ENCODE data around the gene SRSF7.
"Not testable (repeated sequence)": the region's sequence is repeated elsewhere in the genome, so short reads cannot be mapped to it uniquely, and the experiment has no call there.

The SRSF7 gene

DNA sequence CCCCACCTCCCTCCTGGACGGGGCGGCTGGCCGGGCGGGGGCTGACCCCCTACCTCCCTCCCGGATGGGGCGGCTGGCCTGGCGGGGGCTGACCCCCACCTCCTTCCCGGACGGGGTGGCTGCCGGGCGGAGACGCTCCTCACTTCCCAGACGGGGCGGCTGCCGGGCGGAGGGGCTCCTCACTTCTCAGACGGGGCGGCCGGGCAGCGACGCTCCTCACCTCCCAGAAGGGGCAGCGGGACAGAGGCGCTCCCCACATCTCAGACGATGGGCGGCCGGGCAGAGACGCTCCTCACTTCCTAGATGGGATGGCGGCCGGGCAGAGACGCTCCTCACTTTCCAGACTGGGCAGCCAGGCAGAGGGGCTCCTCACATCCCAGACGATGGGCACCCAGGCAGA lies 4.7 kb upstream of the SRSF7 start:
- WGBS (ENCODE audit: insufficient coverage, insufficient read length) = no CpG with 5 or more reads among the region's 31 CpGs
- H3K36me3 ChIP-seq (ENCODE audit: control insufficient read depth, insufficient read depth, low read length); DNase-seq (ENCODE audit: low read depth, low spot score); H3K27ac ChIP-seq (ENCODE audit: low read length); H3K9me3 ChIP-seq (ENCODE audit: control insufficient read depth, insufficient read depth, low read length); H3K4me1 ChIP-seq (ENCODE audit: control insufficient read depth, insufficient read depth, low read length); H3K27me3 ChIP-seq (ENCODE audit: control insufficient read depth, insufficient read depth, low read length); H3K4me3 ChIP-seq (ENCODE audit: low read length): not testable (repeated sequence)

GRCh38 chr2:38754506-38754905 lies 3.3 kb upstream of the SRSF7 start:
- Histone ChIP-seq H3K27ac (ENCODE audit: low read length) (no peak overlapping the region), H3K4me1 (ENCODE audit: control insufficient read depth, insufficient read depth, low read length) (no peaks in the 10 kb centered on the region), H3K9me3 (ENCODE audit: control insufficient read depth, insufficient read depth, low read length) (no peaks in the 10 kb centered on the region), H3K36me3 (ENCODE audit: control insufficient read depth, insufficient read depth, low read length) (no peaks in the 10 kb centered on the region; the same call in 1 of the 2 replicates), H3K4me3 (ENCODE audit: low read length) (no peak overlapping the region), H3K27me3 (ENCODE audit: control insufficient read depth, insufficient read depth, low read length) (no peaks in the 10 kb centered on the region)
- WGBS (ENCODE audit: insufficient coverage, insufficient read length) = no CpG with 5 or more reads among the region's 3 CpGs
- DNase-seq (ENCODE audit: low read depth, low spot score) = no peak

- Histone ChIP-seq H3K27ac (ENCODE audit: low read length) (no peak overlapping the region), H3K9me3 (ENCODE audit: control insufficient read depth, insufficient read depth, low read length) (no peaks in the 10 kb centered on the region), H3K4me1 (ENCODE audit: control insufficient read depth, insufficient read depth, low read length) (0 out of 2 replicates have a peak, but pooled peaks cover 1% of the 10 kb centered on the region), H3K36me3 (ENCODE audit: control insufficient read depth, insufficient read depth, low read length) (peaks cover under 1% of the 10 kb centered on the region; the same call in 1 of the 2 replicates), H3K27me3 (ENCODE audit: control insufficient read depth, insufficient read depth, low read length) (no peaks in the 10 kb centered on the region), H3K4me3 (ENCODE audit: low read length) (no peak overlapping the region)
- no peak for DNase-seq (ENCODE audit: low read depth, low spot score)
These were observed 2.9 kb upstream of the SRSF7 start for GRCh38 chr2:38754049-38754448.

GRCh38 chr2:38751596-38752410 lies 642 bp upstream of the SRSF7 start:
- no peak for DNase-seq (ENCODE audit: low read depth, low spot score)
- WGBS (ENCODE audit: insufficient coverage, insufficient read length) = no CpG with 5 or more reads among the region's 18 CpGs
- peak overlapping the region; percentile 44; the same call in 1 of the 2 replicates for H3K4me3 ChIP-seq (ENCODE audit: low read length)
- H3K9me3 ChIP-seq (ENCODE audit: control insufficient read depth, insufficient read depth, low read length) = no peaks in the 10 kb centered on the region
- H3K36me3 ChIP-seq (ENCODE audit: control insufficient read depth, insufficient read depth, low read length) = peaks cover 21% of the 10 kb centered on the region; the same call in 1 of the 2 replicates
- H3K4me1 ChIP-seq (ENCODE audit: control insufficient read depth, insufficient read depth, low read length) = 0 out of 2 replicates have a peak, but pooled peaks cover 1% of the 10 kb centered on the region
- H3K27ac ChIP-seq (ENCODE audit: low read length) = no peak overlapping the region
- H3K27me3 ChIP-seq (ENCODE audit: control insufficient read depth, insufficient read depth, low read length) = no peaks in the 10 kb centered on the region

- H3K4me3 ChIP-seq (ENCODE audit: low read length) = peak overlapping the region; percentile 81
- no peaks in the 10 kb centered on the region for H3K27me3 ChIP-seq (ENCODE audit: control insufficient read depth, insufficient read depth, low read length)
- H3K36me3 ChIP-seq (ENCODE audit: control insufficient read depth, insufficient read depth, low read length) = peaks cover 31% of the 10 kb centered on the region; the same call in 1 of the 2 replicates
- no peak overlapping the region for H3K27ac ChIP-seq (ENCODE audit: low read length)
- H3K9me3 ChIP-seq (ENCODE audit: control insufficient read depth, insufficient read depth, low read length) = no peaks in the 10 kb centered on the region
- DNase-seq (ENCODE audit: low read depth, low spot score) = no peak
- no CpG with 5 or more reads among the region's 59 CpGs for WGBS (ENCODE audit: insufficient coverage, insufficient read length)
- H3K4me1 ChIP-seq (ENCODE audit: control insufficient read depth, insufficient read depth, low read length) = 0 out of 2 replicates have a peak, but pooled peaks cover 1% of the 10 kb centered on the region
These were observed 910 bp downstream of the SRSF7 start for GRCh38 chr2:38750011-38750890.

- WGBS (ENCODE audit: insufficient coverage, insufficient read length) = 100% methylated on average over 2 of the region's 26 CpGs
- H3K4me3 ChIP-seq (ENCODE audit: low read length) = peak overlapping the region; percentile 81; the same call in 1 of the 2 replicates
- no peaks in the 10 kb centered on the region for H3K27me3 ChIP-seq (ENCODE audit: control insufficient read depth, insufficient read depth, low read length)
- DNase-seq (ENCODE audit: low read depth, low spot score) = no peak
- H3K36me3 ChIP-seq (ENCODE audit: control insufficient read depth, insufficient read depth, low read length) = peaks cover 38% of the 10 kb centered on the region; the same call in 1 of the 2 replicates
- H3K27ac ChIP-seq (ENCODE audit: low read length) = no peak overlapping the region
- H3K4me1 ChIP-seq (ENCODE audit: control insufficient read depth, insufficient read depth, low read length) = 0 out of 2 replicates have a peak, but pooled peaks cover 1% of the 10 kb centered on the region
- H3K9me3 ChIP-seq (ENCODE audit: control insufficient read depth, insufficient read depth, low read length) = no peaks in the 10 kb centered on the region
These were observed 2.0 kb downstream of the SRSF7 start for GRCh38 chr2:38748943-38749804.

GRCh38 chr2:38748391-38748790 lies 2.8 kb downstream of the SRSF7 start:
- Histone ChIP-seq H3K36me3 (ENCODE audit: control insufficient read depth, insufficient read depth, low read length) (peaks cover 40% of the 10 kb centered on the region; the same call in 1 of the 2 replicates), H3K9me3 (ENCODE audit: control insufficient read depth, insufficient read depth, low read length) (no peaks in the 10 kb centered on the region), H3K27ac (ENCODE audit: low read length) (no peak overlapping the region), H3K27me3 (ENCODE audit: control insufficient read depth, insufficient read depth, low read length) (no peaks in the 10 kb centered on the region), H3K4me1 (ENCODE audit: control insufficient read depth, insufficient read depth, low read length) (0 out of 2 replicates have a peak, but pooled peaks cover 1% of the 10 kb centered on the region), H3K4me3 (ENCODE audit: low read length) (no peak overlapping the region)
- no peak for DNase-seq (ENCODE audit: low read depth, low spot score)
- WGBS (ENCODE audit: insufficient coverage, insufficient read length) = no CpG with 5 or more reads among the region's 9 CpGs

DNA sequence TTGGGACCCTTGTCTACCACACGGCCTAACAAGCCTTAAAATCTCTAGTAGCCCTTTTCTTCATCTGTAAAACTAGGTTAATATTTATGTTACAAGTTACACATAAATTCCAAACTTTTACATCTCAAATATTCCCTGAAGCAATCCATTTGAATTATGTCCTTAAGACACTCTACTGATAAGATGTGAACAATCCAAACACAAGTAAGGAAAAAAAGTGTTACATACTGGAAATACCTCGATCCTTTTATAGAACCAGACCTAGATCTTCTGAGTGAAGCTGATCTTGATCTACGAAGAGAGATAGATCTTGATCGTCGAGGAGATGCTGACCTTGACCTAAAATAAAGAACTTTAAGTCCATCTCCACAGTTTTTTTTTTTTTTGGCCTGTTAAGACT lies 3.3 kb downstream of the SRSF7 start:
- no peaks in the 10 kb centered on the region for H3K9me3 ChIP-seq (ENCODE audit: control insufficient read depth, insufficient read depth, low read length)
- H3K4me1 ChIP-seq (ENCODE audit: control insufficient read depth, insufficient read depth, low read length) = 0 out of 2 replicates have a peak, but pooled peaks cover 1% of the 10 kb centered on the region
- no peak overlapping the region for H3K4me3 ChIP-seq (ENCODE audit: low read length)
- H3K27me3 ChIP-seq (ENCODE audit: control insufficient read depth, insufficient read depth, low read length) = no peaks in the 10 kb centered on the region
- WGBS (ENCODE audit: insufficient coverage, insufficient read length) = no CpG with 5 or more reads among the region's 5 CpGs
- H3K36me3 ChIP-seq (ENCODE audit: control insufficient read depth, insufficient read depth, low read length) = peaks cover 40% of the 10 kb centered on the region; the same call in 1 of the 2 replicates
- DNase-seq (ENCODE audit: low read depth, low spot score) = no peak
- H3K27ac ChIP-seq (ENCODE audit: low read length) = no peak overlapping the region

- Histone ChIP-seq H3K4me1 (ENCODE audit: control insufficient read depth, insufficient read depth, low read length) (0 out of 2 replicates have a peak, but pooled peaks cover 1% of the 10 kb centered on the region), H3K27me3 (ENCODE audit: control insufficient read depth, insufficient read depth, low read length) (no peaks in the 10 kb centered on the region), H3K27ac (ENCODE audit: low read length) (no peak overlapping the region), H3K36me3 (ENCODE audit: control insufficient read depth, insufficient read depth, low read length) (peaks cover 40% of the 10 kb centered on the region; the same call in 1 of the 2 replicates), H3K9me3 (ENCODE audit: control insufficient read depth, insufficient read depth, low read length) (no peaks in the 10 kb centered on the region), H3K4me3 (ENCODE audit: low read length) (no peak overlapping the region)
- WGBS (ENCODE audit: insufficient coverage, insufficient read length) = no CpG with 5 or more reads among the region's 4 CpGs
- DNase-seq (ENCODE audit: low read depth, low spot score) = no peak
These were observed 4.1 kb downstream of the SRSF7 start for GRCh38 chr2:38747007-38747424.
